GM21528 (cell line): Measurements from ENCODE around the gene DCHS1.

Source experiments
- ATAC-seq: cut with Tn5 transposase; IDR thresholded peaks from one replicate; pipeline ENCODE4 v1.9.1; 2021; ENCODE audit warnings: mild to moderate bottlenecking, moderate library complexity; ENCODE audit not compliant: unreplicated experiment, low FRiP score

The DCHS1 gene

GRCh38 chr11:6674219-6674597, 18.6 kb upstream of the DCHS1 start:
- no peak for ATAC-seq

GRCh38 chr11:6673523-6674218, 18.1 kb upstream of the DCHS1 start:
- ATAC-seq, result no peak

GRCh38 chr11:6671991-6672390, 16.4 kb upstream of the DCHS1 start:
- no peak for ATAC-seq

- ATAC-seq, result no peak
Observed at GRCh38 chr11:6670202-6670830, 14.7 kb upstream of the DCHS1 start.

- ATAC-seq, result no peak
Observed at GRCh38 chr11:6667733-6668374, 12.2 kb upstream of the DCHS1 start.

GRCh38 chr11:6666302-6667183, 10.9 kb upstream of the DCHS1 start:
- no peak for ATAC-seq

- ATAC-seq, result no peak
Observed at GRCh38 chr11:6664551-6664950, 8.9 kb upstream of the DCHS1 start.

- ATAC-seq, result no peak
Observed at GRCh38 chr11:6663794-6664469, 8.3 kb upstream of the DCHS1 start.

GRCh38 chr11:6660712-6661111, 5.1 kb upstream of the DCHS1 start:
- no peak for ATAC-seq

GRCh38 chr11:6658647-6659046, 3.0 kb upstream of the DCHS1 start:
- ATAC-seq, result no peak

GRCh38 chr11:6657346-6657745, 1.7 kb upstream of the DCHS1 start:
- no peak for ATAC-seq

GRCh38 chr11:6656936-6657335, 1.3 kb upstream of the DCHS1 start:
- ATAC-seq, result no peak

GRCh38 chr11:6656584-6656915, 941 bp upstream of the DCHS1 start:
- ATAC-seq, result no peak

- ATAC-seq, result no peak
Observed at GRCh38 chr11:6655020-6655789, 404 bp downstream of the DCHS1 start.

- no peak for ATAC-seq
Observed at GRCh38 chr11:6654281-6655019, 1.2 kb downstream of the DCHS1 start.

GRCh38 chr11:6653656-6654055, 2.0 kb downstream of the DCHS1 start:
- no peak for ATAC-seq

GRCh38 chr11:6653097-6653496, 2.5 kb downstream of the DCHS1 start:
- no peak for ATAC-seq

GRCh38 chr11:6652182-6652581, 3.4 kb downstream of the DCHS1 start:
- no peak for ATAC-seq

- no peak for ATAC-seq
Observed at GRCh38 chr11:6650980-6651379, 4.6 kb downstream of the DCHS1 start.
